HG02571 (cell line): Measurements from ENCODE around the gene CACHD1.

Experiments used
- ATAC-seq: cut with Tn5 transposase; IDR thresholded peaks from one replicate; pipeline ENCODE4 v1.9.1; 2021; ENCODE audit warnings: mild to moderate bottlenecking, moderate library complexity; ENCODE audit not compliant: unreplicated experiment

The CACHD1 gene

GRCh38 chr1:64645735-64646134 is 175.8 kb downstream of the CACHD1 start:
- ATAC-seq: no peak

DNA sequence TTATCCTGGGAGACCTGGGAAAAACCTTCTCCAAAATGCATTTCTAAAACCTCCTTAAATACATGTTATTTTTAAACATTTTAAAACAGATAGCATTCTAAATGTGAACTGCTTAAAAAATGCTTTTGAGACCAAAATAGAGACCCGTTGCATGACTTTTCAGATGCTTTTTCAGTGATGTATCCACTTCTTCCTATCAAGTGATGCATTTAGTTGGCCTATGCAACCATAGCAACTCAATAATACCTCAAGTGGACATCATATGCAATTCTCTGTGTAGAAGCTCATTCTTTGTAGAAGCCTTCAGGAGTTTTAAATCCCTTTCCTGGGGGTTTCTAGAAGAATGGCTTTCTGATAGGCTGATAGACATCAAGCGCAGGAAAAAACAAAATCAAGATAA is 180.5 kb downstream of the CACHD1 start:
- no peak for ATAC-seq

DNA sequence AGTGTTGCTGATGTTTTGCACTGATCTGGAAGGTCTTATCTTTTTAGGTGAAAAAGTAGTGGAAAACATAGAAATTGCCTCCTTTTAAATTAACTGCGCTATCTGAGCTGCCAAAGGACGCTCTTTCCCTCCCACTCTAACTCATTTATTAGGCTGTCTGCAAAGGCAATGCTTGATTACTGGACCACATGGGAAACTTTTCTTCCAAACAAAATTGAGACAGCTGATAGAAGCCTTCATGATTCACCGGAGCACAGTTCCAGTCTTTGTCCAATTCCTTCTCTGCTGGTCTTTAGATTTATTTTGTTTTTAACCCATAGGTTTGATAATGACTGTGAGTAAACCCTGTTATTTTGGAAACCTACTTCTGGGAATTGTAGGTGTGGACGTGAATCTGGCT is 181.9 kb downstream of the CACHD1 start:
- no peak for ATAC-seq

- no peak for ATAC-seq
Measured at GRCh38 chr1:64653466-64653865, 183.5 kb downstream of the CACHD1 start.

DNA sequence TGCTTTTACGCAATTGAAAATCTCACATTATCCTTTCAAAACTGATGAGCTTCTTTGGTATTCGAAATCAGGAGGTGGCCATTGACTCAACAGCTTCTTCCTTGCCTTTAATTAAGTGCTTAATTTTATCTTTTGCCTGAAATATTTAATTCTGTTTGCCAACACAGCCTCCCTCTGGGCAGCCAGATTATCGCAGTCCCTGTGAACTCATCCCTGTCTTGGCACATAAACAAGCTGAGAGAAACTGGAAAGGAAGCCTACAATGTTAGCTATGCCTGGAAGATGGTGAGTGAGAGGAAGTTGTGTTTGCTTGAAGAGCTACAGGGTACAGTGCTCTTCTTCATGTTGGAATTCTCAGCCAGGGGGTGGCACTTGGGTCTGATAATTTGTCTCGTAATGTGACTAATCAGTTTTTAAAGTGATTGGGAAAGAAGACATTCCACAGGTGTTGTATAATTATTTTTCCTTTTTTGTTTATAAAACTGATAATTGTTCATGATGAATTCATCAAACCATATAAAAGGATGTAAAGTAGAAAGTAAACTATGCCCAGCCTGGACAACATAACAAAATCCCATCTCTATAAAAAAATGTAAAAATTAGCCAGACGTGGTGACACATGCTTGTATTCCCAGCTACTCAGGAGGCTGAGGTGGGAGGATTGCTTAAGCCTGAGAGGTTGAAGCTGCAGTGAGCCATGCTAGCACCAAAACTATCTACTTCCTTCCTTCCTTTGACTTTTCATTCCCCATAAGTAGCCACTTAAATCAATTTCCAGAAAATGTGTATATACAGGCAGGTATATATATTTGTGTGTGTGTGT is 184.8 kb downstream of the CACHD1 start:
- no peak for ATAC-seq

GRCh38 chr1:64655861-64656260 is 185.9 kb downstream of the CACHD1 start:
- no peak for ATAC-seq

GRCh38 chr1:64659478-64660138 is 189.7 kb downstream of the CACHD1 start:
- no peak for ATAC-seq

- no peak for ATAC-seq
Measured at GRCh38 chr1:64663668-64664067, 193.7 kb downstream of the CACHD1 start.

DNA sequence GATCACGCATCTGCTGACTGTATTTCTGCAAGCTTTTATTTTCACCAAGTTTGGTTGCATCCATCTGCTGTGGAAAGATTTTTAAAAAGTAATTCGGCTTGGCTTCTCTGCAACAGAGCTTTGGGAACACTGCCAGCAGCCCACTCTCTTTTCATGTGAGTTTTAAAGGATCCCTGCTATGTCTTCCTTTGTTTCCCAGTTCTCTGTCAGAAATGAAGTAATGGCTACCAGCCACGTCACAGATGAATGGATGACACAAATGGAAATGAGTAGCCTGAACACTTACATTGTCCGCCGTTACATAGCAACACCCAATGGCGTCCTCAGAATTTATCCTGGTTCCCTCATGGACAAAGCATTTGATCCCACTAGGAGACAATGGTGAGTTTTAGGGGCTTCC is 194.4 kb downstream of the CACHD1 start:
- no peak for ATAC-seq

- no peak for ATAC-seq
Measured at GRCh38 chr1:64669098-64669675, 199.3 kb downstream of the CACHD1 start.

DNA sequence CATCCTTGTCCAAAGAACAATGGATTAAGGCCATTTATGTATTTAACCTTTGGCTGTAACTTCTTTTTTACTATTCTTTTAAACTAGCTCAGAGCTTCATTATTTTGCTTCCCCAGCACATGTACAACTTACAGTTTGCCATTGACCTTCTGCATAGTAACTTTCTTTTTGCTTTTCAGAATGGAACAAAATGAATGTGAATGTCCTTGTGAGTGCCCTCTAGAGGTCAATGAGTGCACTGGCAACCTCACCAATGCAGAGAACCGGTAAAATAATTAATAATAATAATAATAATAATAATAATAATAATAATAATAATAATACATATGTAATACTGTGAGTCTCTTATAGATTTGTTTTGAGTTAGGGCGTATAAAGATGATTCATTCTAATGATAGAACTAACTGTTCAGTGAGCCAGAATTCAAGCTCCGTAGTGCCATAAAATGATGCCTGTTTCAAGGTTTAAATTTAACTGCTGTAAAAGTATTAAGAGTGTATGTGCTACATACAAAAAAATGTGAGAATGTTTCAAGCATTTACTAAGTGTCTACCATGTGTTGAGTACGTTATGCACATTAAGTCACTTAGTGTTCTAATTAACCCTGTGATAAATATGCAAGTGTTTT is 205.9 kb downstream of the CACHD1 start:
- ATAC-seq: no peak

- no peak for ATAC-seq
Measured at GRCh38 chr1:64676386-64676785, 206.5 kb downstream of the CACHD1 start.

DNA sequence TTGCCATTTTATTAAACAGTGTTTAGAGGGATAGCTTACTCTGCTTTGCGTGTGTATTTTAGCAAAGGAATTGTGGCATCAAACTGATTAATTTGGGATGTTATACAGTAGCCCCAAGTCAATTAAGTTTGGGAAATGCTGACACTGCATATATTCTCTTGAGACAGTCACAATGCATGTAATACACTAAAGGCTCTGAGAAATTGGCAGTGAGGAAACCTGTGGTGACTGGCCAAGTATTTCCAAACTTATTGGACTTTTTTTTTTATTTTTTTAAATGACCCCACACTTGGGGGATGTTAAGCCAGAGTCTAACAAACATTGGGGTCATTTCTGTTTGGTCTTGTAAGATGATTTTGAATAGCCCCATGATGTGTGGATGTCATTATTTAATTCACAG is 207.6 kb downstream of the CACHD1 start:
- no peak for ATAC-seq

DNA sequence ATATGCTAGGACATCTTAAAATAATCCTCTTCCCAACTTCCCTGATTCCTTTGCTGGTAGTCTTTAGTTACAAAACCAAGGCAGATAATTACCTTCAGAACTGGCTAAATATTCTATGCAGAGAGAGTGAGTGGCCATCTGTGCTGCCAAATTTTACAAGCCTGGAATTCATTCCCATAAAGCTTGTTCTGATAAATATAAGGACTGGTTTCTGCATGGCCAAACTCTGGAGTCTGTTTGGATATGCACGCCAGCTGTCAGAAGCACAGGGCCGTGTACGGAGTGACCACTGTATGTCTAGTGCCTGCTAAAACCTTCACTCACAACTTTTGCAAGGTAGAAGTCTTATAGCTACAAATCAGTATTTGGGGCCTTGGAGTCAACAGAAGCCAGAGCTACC is 208.4 kb downstream of the CACHD1 start:
- no peak for ATAC-seq

- no peak for ATAC-seq
Measured at GRCh38 chr1:64679177-64679576, 209.2 kb downstream of the CACHD1 start.

GRCh38 chr1:64680599-64680998 is 210.7 kb downstream of the CACHD1 start:
- no peak for ATAC-seq

- ATAC-seq: no peak
Measured at GRCh38 chr1:64681043-64681442, 211.1 kb downstream of the CACHD1 start.

DNA sequence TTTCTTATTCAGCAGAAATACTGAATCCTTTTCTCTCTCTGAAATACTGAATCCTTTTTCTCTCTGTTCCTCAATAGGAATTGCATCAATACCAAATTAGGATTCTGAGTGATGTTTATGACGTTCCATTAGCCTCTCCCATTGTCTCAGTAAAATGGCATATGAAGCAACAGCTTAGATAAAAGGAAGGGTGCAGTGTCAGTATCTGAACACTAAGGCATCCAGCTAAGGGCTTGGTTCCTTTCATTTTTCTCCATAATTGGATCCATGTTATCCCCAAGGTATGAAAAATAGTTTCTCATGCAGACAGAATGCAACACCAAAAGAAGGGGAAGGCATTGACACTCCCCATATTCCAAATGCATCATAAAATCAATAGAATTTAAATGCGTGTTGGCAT is 213.5 kb downstream of the CACHD1 start:
- no peak for ATAC-seq

GRCh38 chr1:64685217-64685616 is 215.3 kb downstream of the CACHD1 start:
- no peak for ATAC-seq

DNA sequence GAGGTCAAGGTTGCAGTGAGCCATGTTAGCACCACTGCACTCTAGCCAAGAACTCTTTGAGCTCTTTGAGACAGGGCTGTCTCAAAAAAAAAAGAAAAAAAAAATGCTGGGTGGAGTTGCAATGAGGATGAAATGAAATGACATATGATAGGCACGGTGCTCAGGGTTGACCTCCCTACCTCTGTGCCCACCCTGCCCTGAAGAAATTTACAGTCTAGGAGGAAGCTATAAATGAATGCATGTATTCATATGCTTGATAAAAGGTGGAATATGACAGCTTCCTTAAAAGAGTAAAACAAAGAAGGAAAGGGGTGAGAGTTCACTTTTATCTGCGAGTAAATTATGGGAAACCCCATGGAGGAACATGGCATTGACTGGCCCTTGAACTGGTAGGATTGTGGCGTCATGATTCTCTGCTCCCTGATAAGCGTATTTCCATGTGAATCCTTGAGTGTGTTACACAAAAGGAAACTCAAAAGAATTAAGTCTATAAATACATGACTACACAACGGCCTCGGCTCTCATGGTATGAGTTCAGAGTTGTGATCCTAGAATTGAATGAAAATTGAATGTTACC is 215.9 kb downstream of the CACHD1 start:
- no peak for ATAC-seq
